Adrenal gland (tissue), 12 donors: ENCODE measurements around the gene NNMT. TPM values are rescaled to one million over a fixed set of nuclear protein-coding genes. Genes with fewer than 3 reads are reported as not detected.

Experiments
- DNase-seq, 7 donors: peaks; one replicate each; pipeline ENCODE4 v3.0.0-alpha.2; 2019 to 2020
- H3K27ac ChIP-seq, 5 donors: fragments of 200-600 bp; sonication (generic) in 4 of 5; 1 replicate in 3 of 5; 2 replicates in 2 of 5; pipeline versions ENCODE4 v1.5.1 to v1.8.0; 2016 to 2020; ENCODE audit warnings: mild to moderate bottlenecking in 1 of 5
- H3K27me3 ChIP-seq: fragments of 200-600 bp; 2 replicates; pipeline ENCODE4 v1.8.0; 2021
- H3K36me3 ChIP-seq, 2 donors: fragments of 200-600 bp; replicated peaks in 1 of 2; 1 replicate in 1 of 2; 2 replicates in 1 of 2; pipeline versions ENCODE4 v1.5.1 to v1.8.0; 2018 to 2022
- H3K4me1 ChIP-seq, 2 donors: fragments of 200-600 bp; replicated peaks in 1 of 2; 1 replicate in 1 of 2; 2 replicates in 1 of 2; pipeline versions ENCODE4 v1.5.1 to v1.8.0; 2018 to 2021
- H3K4me3 ChIP-seq, 4 donors: fragments of 200-600 bp; sonication (generic) in 3 of 4; one replicate each; pipeline ENCODE4 v1.5.1; 2016 to 2018
- H3K9me3 ChIP-seq, 3 donors: fragments of 200-600 bp; sonication (generic) in 1 of 3; replicated peaks in 1 of 3; 1 replicate in 2 of 3; 2 replicates in 1 of 3; pipeline versions ENCODE4 v1.5.1 to v1.8.0; 2016 to 2021
- POLR2A ChIP-seq, 2 donors: fragments of 450-650 bp; IDR thresholded peaks; one replicate each; pipeline ENCODE4 v1.6.1; 2017; ENCODE audit warnings: antibody characterized with exemption in 2 of 2, mild to moderate bottlenecking in 2 of 2, moderate library complexity in 1 of 2
- WGBS, 4 donors: extraction: QIAGEN DNeasy Blood & Tissue Kit in 2 of 4; methylation state at CpG; one replicate each; pipeline versions ENCODE4 v1.1.5 to v1.1.7; 2013 to 2017; 5-methylcytosine and 5-hydroxymethylcytosine counted together
- intact Hi-C, 2 donors: fragments of 100-400 bp; cut with DNase I; formaldehyde crosslinking; loops; one replicate each; pipeline versions ENCODE4 v1.14.1 to v1.15.0; 2022 to 2023
- polyA plus RNA-seq, 3 donors: library from polyadenylated mRNA; stranded (reverse); fragments of 200-250 nt in 2 of 3; fragments of 350-450 nt in 1 of 3; fragmentation: Illumina TruSeq in 1 of 3; extraction: RNeasy Lipid Tissue Mini Kit (QIAGEN cat#74804) in 1 of 3; gene quantifications; one replicate each; pipeline ENCODE4 v1.2.3, GENCODE V29; 2013 to 2014
- total RNA-seq, 9 donors: library from RNA; depleted of rRNA in 4 of 9; stranded (reverse); fragments of >200 nt in 4 of 9; fragments of 120-200 nt in 1 of 9; fragmentation: NEBNext Ultra II Directional in 1 of 9; extraction: Animal tissue kit (Norgen Biotek cat#: 25700) in 1 of 9; gene quantifications; one replicate each; pipeline versions ENCODE4 v1.1.0 to v1.2.4, GENCODE V29; 2013 to 2023
- TF ChIP-seq, protein P1 (sequence below), 6 experiments: fragments of 450-650 bp in 4 of 6; fragments of 200-600 bp in 2 of 6; sonication (generic) in 1 of 6; IDR thresholded peaks; 1 replicate in 5 of 6; 2 replicates in 1 of 6; pipeline versions ENCODE4 v1.5.1 to v1.8.0; 2016 to 2021; ENCODE audit warnings: antibody characterized with exemption in 6 of 6, mild to moderate bottlenecking in 2 of 6, moderate library complexity in 1 of 6
- donor health status: healthy with polysubstance abuse.
- donor health status: Bipolar disorder and iron deficiency.
- donor health status: DM: yes; HTN: yes; CAD: no.
- donor health status: DM: no; HTN: no; CAD: no.
- donor health status: DM: no; HTN: no; CAD: no.
- donor health status: DM: yes; HTN: yes; CAD: no.

Gene NNMT
- total and polyA plus RNA-seq, 12 donors = 0.94 to 354 (median 77.4) TPM

DNA sequence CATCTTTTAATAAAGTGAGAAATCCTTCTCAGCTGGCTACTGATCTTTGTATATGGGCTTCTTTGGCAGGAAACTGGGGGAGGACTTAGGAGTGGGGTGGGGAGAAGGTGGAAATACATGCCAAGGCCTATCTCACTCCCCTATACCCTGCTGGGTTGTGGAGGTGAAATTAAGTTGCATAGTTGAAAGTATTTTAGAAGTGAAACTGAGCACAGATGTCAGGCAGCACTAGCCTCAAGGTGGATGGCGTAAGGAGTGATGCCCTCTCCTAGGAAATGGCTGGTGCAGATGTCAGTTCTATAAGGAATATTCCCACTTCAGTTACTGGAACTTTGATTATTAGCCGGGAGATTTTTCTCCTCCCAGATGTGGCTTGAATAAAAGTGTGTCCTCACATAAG lies 46.3 kb downstream of the NNMT start:
- Histone ChIP-seq H3K4me3 (no peak overlapping the region), H3K27ac (no peak overlapping the region), H3K4me1 (peaks cover 0 to 14% of the 10 kb centered on the region in 2 donors), H3K27me3 (no peaks in the 10 kb centered on the region), H3K36me3 (no peaks in the 10 kb centered on the region), H3K9me3 (no peaks in the 10 kb centered on the region)
- DNase-seq = no peak
- WGBS, 4 donors = 80 to 94% (median 89%) methylated on average over 2 of the region's 2 CpGs
- intact Hi-C loops = loop anchor here in 1 of 2 donors (5.0 kb wide), 1 partner anchor 420 kb away; no protein-coding TSS in a partner anchor
- TF ChIP-seq, protein P1, sequence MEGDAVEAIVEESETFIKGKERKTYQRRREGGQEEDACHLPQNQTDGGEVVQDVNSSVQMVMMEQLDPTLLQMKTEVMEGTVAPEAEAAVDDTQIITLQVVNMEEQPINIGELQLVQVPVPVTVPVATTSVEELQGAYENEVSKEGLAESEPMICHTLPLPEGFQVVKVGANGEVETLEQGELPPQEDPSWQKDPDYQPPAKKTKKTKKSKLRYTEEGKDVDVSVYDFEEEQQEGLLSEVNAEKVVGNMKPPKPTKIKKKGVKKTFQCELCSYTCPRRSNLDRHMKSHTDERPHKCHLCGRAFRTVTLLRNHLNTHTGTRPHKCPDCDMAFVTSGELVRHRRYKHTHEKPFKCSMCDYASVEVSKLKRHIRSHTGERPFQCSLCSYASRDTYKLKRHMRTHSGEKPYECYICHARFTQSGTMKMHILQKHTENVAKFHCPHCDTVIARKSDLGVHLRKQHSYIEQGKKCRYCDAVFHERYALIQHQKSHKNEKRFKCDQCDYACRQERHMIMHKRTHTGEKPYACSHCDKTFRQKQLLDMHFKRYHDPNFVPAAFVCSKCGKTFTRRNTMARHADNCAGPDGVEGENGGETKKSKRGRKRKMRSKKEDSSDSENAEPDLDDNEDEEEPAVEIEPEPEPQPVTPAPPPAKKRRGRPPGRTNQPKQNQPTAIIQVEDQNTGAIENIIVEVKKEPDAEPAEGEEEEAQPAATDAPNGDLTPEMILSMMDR (IDR thresholded peaks at IDR 0.05) = no peak
- no peak for TF ChIP-seq POLR2A (IDR thresholded peaks at IDR 0.05)

DNA sequence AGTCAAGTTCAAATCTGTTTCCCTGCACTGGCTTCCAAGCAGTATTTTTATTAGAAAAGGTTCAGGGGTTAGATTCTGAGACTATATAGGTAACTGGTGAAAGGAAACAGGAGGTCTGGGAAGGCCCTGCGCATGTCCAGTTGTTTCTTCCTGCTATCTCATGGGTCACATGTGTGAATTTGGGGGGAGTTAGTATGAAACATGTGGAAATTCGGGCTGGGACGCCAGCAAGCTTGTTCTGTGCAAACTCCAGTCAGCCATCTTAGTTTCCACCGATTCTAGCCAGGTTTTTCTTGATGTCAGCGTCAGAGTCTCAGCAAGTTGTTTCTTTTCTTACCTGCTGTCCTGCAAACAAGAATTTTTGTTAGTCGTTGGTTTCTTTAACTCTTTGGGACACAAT lies 46.8 kb downstream of the NNMT start:
- Histone ChIP-seq H3K9me3 (no peaks in the 10 kb centered on the region), H3K27ac (no peak overlapping the region), H3K27me3 (no peaks in the 10 kb centered on the region), H3K4me1 (peaks cover 0 to 14% of the 10 kb centered on the region in 2 donors), H3K36me3 (no peaks in the 10 kb centered on the region), H3K4me3 (no peak overlapping the region)
- intact Hi-C loops = loop anchor here in 1 of 2 donors (5.0 kb wide), 1 partner anchor 419 kb away; no protein-coding TSS in a partner anchor
- no peak for DNase-seq
- WGBS, 4 donors = 73 to 86% (median 80%) methylated on average over 6 of the region's 6 CpGs
- TF ChIP-seq POLR2A (IDR thresholded peaks at IDR 0.05) = no peak
- TF ChIP-seq, protein P1 (IDR thresholded peaks at IDR 0.05) = no peak

DNA sequence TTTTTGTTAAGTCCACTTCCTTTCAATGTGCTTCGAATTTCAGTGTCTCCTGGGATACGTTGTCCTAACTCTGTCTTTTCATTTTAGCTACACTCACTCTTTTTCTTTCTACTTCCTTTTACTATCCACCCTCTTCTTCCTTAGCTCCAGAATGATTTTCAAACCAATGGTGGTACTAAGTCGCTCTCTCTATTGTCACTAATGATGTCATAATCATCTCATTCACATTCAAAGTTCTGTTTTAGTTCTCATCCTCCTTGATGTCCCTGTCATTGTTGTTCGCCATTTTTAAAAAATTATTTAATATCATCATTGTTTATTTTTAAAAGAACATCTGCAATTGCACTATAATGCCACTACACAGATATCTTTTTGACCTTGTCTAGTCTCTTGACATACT lies 47.3 kb downstream of the NNMT start:
- H3K27me3 ChIP-seq = no peaks in the 10 kb centered on the region
- intact Hi-C loops = loop anchor here in 1 of 2 donors (5.0 kb wide), 1 partner anchor 419 kb away; no protein-coding TSS in a partner anchor
- 74 to 83% (median 82%) methylated on average over 4 of the region's 4 CpGs for WGBS, 4 donors
- no peak overlapping the region for H3K4me3 ChIP-seq
- no peak for TF ChIP-seq POLR2A (IDR thresholded peaks at IDR 0.05)
- TF ChIP-seq, protein P1 (IDR thresholded peaks at IDR 0.05) = no peak
- peaks cover 0 to 14% of the 10 kb centered on the region in 2 donors for H3K4me1 ChIP-seq
- H3K27ac ChIP-seq = no peak overlapping the region
- H3K9me3 ChIP-seq = no peaks in the 10 kb centered on the region
- no peak for DNase-seq
- H3K36me3 ChIP-seq = no peaks in the 10 kb centered on the region

DNA sequence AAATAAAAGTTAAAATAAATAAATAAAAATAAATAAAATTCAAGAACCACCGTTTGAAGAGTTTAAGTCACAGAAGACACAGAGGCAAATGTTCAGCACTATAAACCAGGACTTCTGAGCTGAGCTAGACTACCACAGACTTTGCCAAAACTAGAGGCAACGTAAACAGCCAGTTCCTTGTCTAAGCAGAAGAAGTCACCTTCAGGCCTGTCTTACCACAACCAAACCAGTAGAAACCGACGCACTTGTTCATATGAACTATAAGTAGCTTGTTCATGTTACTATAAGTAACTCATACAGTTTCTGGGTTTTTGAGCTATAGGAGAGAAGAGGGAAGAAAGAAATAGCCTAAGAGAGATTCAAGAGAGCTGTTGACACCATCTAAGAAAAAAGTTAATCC lies 48.3 kb downstream of the NNMT start:
- Histone ChIP-seq H3K27ac (no peak overlapping the region), H3K36me3 (no peaks in the 10 kb centered on the region), H3K4me3 (no peak overlapping the region), H3K4me1 (peaks cover 0 to 14% of the 10 kb centered on the region in 2 donors), H3K27me3 (no peaks in the 10 kb centered on the region), H3K9me3 (no peaks in the 10 kb centered on the region)
- 68 to 77% (median 70%) methylated on average over 4 of the region's 4 CpGs for WGBS, 4 donors
- intact Hi-C loops = loop anchor here in 1 of 2 donors (5.0 kb wide), 1 partner anchor 418 kb away; no protein-coding TSS in a partner anchor
- DNase-seq = no peak
- TF ChIP-seq, protein P1 (IDR thresholded peaks at IDR 0.05) = no peak
- no peak for TF ChIP-seq POLR2A (IDR thresholded peaks at IDR 0.05)
